Hematopoietic multipotent progenitor cell treated with erythropoietin and hydrocortisone succinate and interleukin-3 and kit ligand, for 17 days (in vitro differentiated cells): ENCODE measurements around the gene CNTNAP2.

Source experiments
- DNase-seq: peaks from one replicate; pipeline ENCODE4 v3.0.0-alpha.2; 2015; ENCODE audit warnings: low spot score

The CNTNAP2 gene

GRCh38 chr7:148344406-148344805 is 2227.8 kb downstream of the CNTNAP2 start:
- DNase-seq = no peak

GRCh38 chr7:148347981-148348380 is 2231.4 kb downstream of the CNTNAP2 start:
- no peak for DNase-seq

GRCh38 chr7:148348466-148348865 is 2231.9 kb downstream of the CNTNAP2 start:
- DNase-seq = no peak

- no peak for DNase-seq
Measured at GRCh38 chr7:148356303-148356702, 2239.7 kb downstream of the CNTNAP2 start.

GRCh38 chr7:148362541-148362940 is 2245.9 kb downstream of the CNTNAP2 start:
- DNase-seq = no peak

GRCh38 chr7:148367731-148368475 is 2251.3 kb downstream of the CNTNAP2 start:
- DNase-seq = no peak

- no peak for DNase-seq
Measured at GRCh38 chr7:148368562-148368961, 2252.0 kb downstream of the CNTNAP2 start.

- no peak for DNase-seq
Measured at GRCh38 chr7:148371280-148371937, 2254.8 kb downstream of the CNTNAP2 start.

- no peak for DNase-seq
Measured at GRCh38 chr7:148374396-148375259, 2258.0 kb downstream of the CNTNAP2 start.

- no peak for DNase-seq
Measured at GRCh38 chr7:148379677-148380076, 2263.1 kb downstream of the CNTNAP2 start.

GRCh38 chr7:148380596-148381419 is 2264.2 kb downstream of the CNTNAP2 start:
- no peak for DNase-seq

- DNase-seq = no peak
Measured at GRCh38 chr7:148382596-148382995, 2266.0 kb downstream of the CNTNAP2 start.

GRCh38 chr7:148383651-148384050 is 2267.1 kb downstream of the CNTNAP2 start:
- DNase-seq = no peak

GRCh38 chr7:148385009-148385682 is 2268.5 kb downstream of the CNTNAP2 start:
- DNase-seq = no peak

GRCh38 chr7:148390381-148390780 is 2273.8 kb downstream of the CNTNAP2 start:
- no peak for DNase-seq

GRCh38 chr7:148391591-148391990 is 2275.0 kb downstream of the CNTNAP2 start:
- DNase-seq = no peak

GRCh38 chr7:148394582-148394981 is 2278.0 kb downstream of the CNTNAP2 start:
- DNase-seq = no peak

- DNase-seq = no peak
Measured at GRCh38 chr7:148395352-148395811, 2278.8 kb downstream of the CNTNAP2 start.

- no peak for DNase-seq
Measured at GRCh38 chr7:148395990-148396716, 2279.6 kb downstream of the CNTNAP2 start.

- no peak for DNase-seq
Measured at GRCh38 chr7:148397056-148397455, 2280.5 kb downstream of the CNTNAP2 start.
